GM21381 (cell line): ENCODE data around the gene ZC3H12C.
"Not testable (repeated sequence)": the region's sequence is repeated elsewhere in the genome, so short reads cannot be mapped to it uniquely, and the experiment has no call there.

Experiments
- ATAC-seq: cut with Tn5 transposase; IDR thresholded peaks from one replicate; pipeline ENCODE4 v1.9.1; 2021; ENCODE audit warnings: mild to moderate bottlenecking, moderate library complexity; ENCODE audit not compliant: unreplicated experiment

ZC3H12C gene

DNA sequence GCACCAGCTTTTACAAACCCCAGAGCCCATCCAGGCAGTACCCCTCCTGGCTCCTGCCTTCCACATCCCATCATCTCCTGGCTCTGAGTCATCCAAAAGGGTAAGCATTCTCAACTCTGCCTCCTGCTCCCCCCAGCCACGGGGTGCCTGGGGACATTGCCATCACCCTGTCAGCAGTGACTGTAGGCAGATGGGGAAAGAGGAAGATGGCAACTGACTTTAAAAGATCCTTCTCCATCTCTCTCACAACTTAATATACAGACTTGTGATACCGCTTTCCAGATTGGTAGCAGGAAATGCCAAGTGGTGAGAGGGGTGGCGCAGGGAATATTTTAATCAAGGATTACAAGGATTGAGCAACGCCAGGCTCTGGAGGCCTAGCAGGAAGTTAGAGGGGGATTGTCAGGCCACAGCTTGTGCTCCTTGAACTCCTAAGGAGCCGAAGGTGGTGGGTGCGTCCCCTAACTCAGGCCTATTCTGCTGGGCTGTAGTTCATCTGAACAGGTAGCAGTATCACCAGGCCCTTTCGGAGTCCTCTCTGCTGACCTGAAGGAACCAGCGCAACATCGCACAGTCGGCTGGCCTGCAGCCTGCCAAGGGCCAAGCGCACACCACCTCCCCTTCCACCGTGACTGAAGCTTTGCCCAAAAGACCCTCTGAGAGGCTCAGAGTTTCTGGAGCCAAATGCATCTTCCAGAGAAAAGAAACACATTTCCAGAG, 83.3 kb downstream of the ZC3H12C start:
- ATAC-seq: no peak

DNA sequence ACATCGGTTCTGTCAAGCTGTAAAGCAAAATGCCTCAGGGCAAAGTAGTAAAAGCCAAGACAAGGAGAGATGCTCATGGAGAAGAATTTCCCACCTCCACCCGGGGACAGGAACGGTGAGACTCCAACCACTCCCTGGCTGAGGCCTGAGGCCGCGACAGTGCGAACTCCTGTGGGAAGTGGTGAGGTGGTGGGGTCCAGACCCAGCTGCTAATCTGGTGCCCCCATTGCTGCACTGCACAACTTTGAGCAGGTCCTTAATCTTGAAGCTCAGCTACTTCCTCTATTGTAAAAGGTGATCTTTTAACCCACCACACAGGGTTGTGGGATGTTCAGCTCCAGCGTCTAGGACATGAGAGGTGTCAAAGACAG, 83.9 kb downstream of the ZC3H12C start:
- no peak for ATAC-seq

DNA sequence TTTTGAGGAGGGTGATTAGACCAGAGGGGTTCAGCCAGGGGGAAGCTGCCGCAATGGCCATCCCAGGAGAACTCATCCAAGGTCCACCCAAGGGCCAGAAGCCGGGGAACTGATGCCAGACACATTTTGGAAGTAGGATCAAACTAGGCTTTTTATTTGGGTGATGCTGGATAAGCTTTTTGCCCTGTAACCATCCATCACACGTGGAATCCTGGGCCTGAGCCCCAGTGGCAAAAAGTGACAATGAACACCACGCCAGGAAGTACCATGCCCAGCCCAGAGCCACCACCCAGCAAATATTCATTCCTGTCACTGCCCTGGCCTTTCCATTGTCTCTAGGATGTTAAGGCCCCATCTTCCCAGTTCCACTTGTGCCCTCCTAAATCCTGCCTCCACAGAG, 85.9 kb downstream of the ZC3H12C start:
- ATAC-seq: no peak

- no peak for ATAC-seq
Measured at GRCh38 chr11:110182886-110183285, 89.7 kb downstream of the ZC3H12C start.

- no peak for ATAC-seq
Measured at GRCh38 chr11:110184456-110184855, 91.3 kb downstream of the ZC3H12C start.

DNA sequence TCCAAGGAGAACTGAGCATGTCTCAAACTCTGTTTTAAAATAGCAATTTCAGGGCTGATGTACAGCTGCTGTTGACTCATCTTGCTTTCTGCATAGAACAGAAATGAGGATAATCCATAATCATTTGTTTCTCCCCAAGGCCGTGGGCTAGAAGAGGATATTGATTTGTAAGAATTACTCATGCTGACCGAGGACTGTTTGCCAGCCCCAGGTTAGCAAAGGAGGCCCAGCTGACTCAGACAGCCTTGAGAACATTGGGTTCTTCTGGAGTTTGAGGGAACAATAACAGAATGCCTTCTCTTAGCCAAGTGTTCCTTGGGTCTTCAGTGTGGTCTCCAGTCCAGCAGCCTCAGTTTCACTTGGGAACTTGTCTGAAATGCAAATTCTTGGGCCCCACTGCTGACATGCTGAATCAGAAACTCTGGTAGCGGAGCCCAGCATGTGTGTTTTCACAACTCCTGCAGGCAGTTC, 92.0 kb downstream of the ZC3H12C start:
- ATAC-seq: no peak

DNA sequence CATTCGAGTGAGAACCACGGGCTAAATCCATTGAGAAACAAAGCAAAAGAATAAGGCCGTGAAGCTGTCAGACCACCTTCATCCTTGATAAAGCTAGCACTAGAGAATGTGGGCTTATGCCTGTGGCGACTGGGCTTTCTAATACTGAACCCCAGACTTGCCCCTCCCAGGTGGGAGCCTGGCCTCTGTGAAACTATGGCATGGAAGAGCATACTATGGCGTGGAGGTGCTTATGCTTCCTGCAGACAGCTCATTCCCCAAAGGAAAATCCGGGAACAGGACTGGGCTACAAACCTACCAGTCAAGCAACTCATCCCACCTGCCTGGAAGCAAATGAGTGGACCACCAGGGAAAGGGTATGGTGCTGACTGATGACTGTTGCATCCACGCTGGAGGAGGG, 92.4 kb downstream of the ZC3H12C start:
- no peak for ATAC-seq

GRCh38 chr11:110186456-110186855, 93.3 kb downstream of the ZC3H12C start:
- ATAC-seq: no peak

DNA sequence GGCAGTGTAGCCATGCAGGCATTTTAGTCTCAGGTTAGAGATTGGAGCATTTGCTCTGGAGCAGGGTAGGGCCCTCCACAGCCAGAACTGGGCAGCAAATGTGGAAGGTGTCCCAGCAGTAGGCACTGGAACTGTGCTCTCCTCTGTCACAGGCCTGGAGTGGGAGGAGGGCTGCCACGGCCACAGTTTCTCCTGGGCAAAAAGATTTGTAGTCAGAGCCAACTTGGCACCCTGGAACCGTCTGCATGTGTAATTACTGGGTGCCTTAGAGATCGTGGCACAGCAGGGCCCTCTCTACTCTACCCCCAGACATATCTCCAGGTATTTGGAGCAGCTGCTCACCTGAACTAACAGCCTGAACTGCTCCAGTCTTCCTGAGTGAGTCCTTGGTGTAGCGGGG, 93.7 kb downstream of the ZC3H12C start:
- ATAC-seq: no peak

DNA sequence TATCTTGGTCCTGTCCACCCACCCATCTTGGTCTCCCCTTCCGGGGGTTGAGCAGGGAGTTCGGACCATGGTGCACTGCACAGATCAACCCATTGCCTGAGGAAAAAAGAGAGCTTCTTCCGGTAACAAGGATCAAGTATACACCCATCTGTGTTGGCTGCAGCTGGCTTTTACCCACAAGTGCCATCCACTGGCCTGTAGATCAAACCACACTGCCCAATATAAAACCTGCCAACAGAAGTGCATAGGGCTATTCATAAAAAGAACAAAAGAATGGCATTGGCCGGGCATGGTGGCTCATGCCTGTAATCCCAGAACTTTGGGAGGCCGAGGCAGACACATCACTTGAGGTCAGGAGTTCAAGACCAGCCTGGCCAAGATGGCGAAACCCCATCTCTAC, 94.5 kb downstream of the ZC3H12C start:
- no peak for ATAC-seq

DNA sequence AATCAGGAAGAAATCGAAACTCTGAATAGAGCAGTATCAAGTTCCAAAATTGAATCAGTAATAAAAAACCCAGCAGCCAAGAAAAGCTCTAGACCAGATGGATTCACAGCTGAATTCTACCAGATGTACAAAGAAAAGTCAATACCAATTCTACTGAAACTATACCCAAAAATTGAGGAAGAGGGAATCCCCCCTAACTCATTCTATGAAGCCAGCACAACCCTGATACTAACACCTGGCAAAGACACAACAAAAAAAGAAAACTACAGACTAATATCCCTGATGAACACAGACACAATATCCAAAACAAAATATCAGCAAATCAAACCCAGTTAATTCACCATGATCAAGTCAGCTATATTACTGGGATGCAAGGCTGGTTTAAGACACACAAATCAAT, 97.7 kb downstream of the ZC3H12C start:
- ATAC-seq: no peak

DNA sequence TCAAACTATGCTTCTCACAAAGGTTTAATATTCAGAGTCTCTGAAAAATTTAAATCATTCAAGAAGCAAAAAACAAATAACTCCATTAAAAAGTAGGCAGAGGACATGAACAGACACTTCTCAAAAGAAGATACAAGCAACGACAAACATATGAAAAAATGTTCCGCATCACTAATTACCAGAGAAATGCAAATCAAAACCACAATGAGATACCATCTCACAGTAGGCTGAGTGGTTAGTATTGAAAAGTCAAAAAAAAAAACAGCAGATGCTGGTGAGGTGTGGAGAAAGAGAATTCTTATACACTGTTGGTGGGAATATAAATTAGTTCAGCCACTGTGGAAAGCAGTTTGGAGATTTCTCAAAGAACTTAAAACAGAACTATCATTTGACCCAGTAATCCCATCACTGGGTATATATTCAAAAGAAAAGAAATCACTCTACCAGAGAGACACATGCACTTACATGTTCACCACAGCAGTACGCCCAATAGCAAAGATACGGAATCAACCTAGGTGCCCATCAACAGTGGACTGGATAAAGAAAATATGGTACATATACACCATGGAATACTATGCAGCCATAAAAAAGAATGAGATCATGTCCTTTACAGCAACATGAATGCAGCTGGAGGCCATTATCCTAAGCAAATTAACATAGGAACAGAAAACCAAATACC, 99.6 kb downstream of the ZC3H12C start:
- peak; percentile 73 for ATAC-seq

DNA sequence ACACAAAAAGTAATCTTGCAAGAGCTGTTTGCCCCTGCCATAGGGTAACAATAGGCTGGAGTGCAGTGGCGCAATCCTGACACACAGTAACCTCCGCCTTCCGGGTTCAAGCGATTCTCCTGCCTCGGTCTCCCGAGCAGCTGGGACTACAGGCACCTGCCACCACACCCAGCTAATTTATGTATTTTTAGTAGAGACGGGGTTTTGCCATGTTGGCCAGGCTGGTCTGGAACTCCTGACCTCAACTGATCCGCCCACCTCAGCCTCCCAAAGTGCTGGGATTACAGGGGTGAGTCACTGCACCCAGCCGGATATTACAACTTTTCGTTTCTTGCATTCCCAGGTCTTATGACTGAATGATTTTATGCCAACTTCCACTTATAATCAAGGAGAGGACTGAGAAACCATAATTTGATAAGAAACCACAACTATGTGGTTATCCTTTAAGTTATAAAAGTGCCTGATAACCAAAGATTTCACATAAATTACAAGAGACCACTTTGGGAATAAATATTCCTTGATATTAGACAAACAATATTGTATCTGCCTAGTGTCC, 101.1 kb downstream of the ZC3H12C start:
- not testable (repeated sequence) for ATAC-seq

DNA sequence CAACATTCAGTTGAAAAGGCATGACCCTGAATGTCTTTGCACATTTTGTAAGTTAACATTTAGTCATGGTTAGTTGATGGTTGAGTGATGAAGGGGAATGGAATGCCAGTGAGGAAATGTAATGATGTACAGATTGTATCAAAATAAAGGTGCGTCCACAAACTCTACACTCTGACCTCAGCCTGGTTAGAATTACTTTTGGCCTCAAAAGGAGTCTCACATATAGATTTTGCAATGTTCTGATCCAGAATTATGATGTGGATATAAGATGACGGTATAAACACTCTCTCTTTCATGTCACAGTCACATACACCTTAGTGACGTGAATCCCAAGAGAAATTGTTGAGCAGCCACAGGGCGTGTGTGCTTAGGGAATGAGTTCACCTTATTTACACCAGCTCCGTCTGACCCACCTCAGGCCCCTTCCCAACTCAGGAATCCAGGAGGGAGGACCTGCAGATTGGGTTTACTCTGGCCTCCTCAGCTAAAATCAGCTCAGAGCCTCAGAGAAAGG, 103.1 kb downstream of the ZC3H12C start:
- ATAC-seq: no peak

GRCh38 chr11:110196884-110197420, 103.8 kb downstream of the ZC3H12C start:
- ATAC-seq: no peak

DNA sequence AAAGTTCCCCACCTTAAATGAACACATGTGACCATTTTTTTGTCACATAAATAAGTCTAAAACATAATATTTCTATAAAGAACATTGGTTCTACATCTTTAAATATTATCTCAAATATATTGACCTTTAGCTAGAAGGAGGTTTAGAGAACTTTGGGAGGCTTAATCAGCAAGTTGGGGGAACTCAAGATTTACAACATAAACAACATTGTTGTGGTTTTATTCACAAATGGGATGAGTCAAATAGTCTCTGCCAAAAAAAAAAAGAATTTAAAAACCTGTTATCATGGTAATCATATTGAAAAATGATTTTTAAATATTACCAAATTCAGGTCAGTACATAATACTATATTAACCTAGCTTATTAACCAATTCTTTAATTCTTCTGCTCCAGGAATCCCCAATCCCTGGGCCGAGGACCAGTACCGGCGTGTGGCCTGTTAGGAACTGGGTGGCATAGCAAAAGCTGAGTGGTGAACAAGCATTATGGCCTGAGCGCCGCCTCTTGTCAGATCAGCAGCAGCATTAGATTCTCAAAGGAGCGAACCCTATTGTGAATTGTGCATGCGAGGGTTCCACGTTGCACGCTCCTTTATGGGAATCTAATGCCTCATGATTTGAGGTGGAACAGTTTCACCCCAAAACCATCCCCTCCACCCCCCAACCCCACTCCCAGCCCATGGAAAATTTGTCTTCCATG, 105.0 kb downstream of the ZC3H12C start:
- no peak for ATAC-seq

DNA sequence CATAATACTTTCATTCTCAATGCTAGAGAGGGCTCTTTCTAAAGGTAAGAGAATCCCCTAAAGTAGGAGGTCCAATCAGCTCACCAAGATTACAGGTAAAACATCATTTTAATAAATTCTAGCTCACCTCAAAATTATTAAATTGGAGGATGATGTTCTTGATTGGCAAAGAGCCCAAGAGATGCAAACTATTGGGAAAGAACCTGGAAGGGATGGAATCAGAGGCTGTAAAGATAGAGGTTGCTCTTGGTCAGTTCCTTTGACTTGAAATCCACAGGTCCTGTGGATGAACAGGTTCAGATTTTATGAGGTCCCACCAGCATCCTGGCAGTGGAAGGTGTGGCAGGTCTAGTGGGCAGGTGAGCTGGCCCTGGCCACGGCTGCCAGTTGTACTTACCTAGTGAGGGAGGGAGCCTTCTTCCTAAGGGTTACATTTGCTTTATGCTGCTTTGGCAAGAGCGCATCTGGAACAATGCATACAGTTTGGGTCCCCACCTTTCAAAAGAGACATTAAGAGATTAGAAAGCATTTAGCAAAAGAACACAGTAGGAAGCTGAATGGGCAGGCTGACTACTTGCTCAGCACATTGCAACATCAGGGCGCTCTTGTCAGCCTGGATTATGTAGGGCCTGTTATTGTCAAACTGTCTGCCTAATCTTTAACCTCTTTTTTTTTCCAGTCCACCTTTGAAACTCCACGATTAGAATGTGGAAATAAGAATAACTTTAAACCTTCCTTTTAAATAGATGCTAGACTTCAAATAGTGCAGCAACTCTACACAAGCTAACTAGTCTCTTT, 106.2 kb downstream of the ZC3H12C start:
- no peak for ATAC-seq

GRCh38 chr11:110200241-110200640, 107.0 kb downstream of the ZC3H12C start:
- no peak for ATAC-seq

GRCh38 chr11:110200836-110201235, 107.6 kb downstream of the ZC3H12C start:
- no peak for ATAC-seq

DNA sequence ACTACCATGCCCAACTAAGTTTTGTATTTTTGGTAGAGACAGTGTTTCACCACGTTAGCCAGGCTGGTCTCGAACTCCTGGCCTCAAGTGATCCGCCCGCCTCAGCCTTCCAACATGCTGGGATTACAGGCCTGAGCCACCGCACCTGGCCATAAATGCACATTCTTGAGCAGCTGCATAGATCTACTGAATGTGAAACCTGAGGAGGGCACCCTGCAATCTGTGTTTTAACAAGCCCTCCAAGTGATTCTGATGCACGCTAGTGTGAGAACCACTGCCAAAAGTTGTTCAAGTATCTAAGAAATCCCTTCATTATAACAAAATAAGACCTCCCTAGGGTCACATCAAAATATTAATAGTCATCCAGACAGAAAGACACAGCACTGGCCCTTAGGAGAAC, 113.9 kb downstream of the ZC3H12C start:
- no peak for ATAC-seq
